WERI-Rb-1 (cell line): Measurements from ENCODE around the gene TMEM239.

Source experiments
- DNase-seq: peaks from one replicate; pipeline ENCODE4 v3.0.0-alpha.2; 2020
- H3K27ac ChIP-seq: fragments of 250-450 bp; sonication (Bioruptor Pico); 2 replicates; pipeline ENCODE4 v1.5.1; 2020; ENCODE audit warnings: mild to moderate bottlenecking, moderate library complexity
- H3K27me3 ChIP-seq: fragments of 250-450 bp; sonication (Bioruptor Pico); 2 replicates; pipeline ENCODE4 v1.5.1; 2021; ENCODE audit warnings: mild to moderate bottlenecking, low read depth, moderate library complexity; ENCODE audit not compliant: insufficient read depth, severe bottlenecking
- H3K36me3 ChIP-seq: fragments of 250-450 bp; sonication (Bioruptor Pico); 2 replicates; pipeline ENCODE4 v1.5.1; 2020; ENCODE audit warnings: mild to moderate bottlenecking, moderate library complexity
- H3K4me3 ChIP-seq: 2 replicates; pipeline ENCODE4 v1.5.1; 2011; ENCODE audit warnings: low read depth, mild to moderate bottlenecking, control low read depth, low read length
- H3K9me3 ChIP-seq: fragments of 250-450 bp; sonication (Bioruptor Pico); 2 replicates; pipeline ENCODE4 v1.5.1; 2021; ENCODE audit warnings: mild to moderate bottlenecking, moderate library complexity; ENCODE audit not compliant: severe bottlenecking
- TF ChIP-seq, protein P1 (sequence below): IDR thresholded peaks from 2 replicates; pipeline ENCODE4 v1.5.1; 2011; ENCODE audit warnings: low read depth, mild to moderate bottlenecking, control low read depth, inconsistent platforms, low read length

The TMEM239 gene

DNA sequence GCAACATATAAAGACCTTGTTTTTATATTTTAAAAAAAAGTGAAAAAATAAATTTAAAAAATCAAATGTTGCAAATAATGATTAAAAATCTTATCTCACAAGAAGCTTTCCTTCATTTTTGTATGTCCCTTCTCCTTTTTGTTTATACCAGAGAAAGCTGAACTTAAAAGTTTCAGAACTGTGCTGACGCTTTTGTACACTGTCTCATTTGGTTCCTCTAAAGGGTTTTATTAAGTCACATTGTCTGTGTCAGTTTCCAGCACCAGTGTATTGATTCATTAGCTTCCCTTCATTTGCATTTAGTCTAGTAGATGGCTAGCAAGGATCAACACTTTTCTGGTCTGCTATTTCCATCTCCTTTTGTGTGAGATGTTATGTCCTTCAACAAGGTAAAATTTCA, 17.6 kb downstream of the TMEM239 start:
- no peak overlapping the region for H3K27ac ChIP-seq

DNA sequence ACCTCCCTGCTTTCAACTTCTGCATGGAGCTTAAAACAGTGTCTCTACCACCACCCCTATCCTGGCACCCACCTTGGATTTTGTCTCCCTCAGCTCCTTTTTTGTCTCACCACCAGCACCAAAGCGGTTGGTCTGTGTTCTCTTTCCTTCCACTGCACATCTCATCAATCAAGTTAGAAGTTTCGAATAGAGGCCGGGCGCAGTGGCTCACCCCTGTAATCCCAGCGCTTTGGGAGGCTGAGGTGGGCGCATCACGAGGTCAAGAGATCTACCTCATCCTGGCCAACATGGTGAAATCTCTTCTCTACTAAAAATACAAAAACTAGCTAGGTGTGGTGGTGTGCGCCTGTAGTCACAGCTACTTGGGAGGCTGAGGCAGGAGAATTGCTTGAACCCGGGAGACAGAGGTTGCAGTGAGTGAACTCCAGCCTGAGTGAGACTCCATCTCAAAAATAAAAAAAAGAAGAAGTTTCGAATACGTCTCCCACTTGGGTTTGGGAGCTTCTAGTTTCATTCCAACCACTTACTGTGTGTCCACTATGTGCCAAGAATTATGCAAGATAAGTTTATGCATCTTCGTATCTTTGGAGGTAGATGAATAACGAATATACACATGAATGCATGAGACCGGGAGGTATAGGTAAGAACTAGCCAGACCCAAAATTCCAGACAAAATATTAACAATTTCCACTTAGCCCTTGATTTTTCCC, 18.4 kb downstream of the TMEM239 start:
- TF ChIP-seq, protein P1, sequence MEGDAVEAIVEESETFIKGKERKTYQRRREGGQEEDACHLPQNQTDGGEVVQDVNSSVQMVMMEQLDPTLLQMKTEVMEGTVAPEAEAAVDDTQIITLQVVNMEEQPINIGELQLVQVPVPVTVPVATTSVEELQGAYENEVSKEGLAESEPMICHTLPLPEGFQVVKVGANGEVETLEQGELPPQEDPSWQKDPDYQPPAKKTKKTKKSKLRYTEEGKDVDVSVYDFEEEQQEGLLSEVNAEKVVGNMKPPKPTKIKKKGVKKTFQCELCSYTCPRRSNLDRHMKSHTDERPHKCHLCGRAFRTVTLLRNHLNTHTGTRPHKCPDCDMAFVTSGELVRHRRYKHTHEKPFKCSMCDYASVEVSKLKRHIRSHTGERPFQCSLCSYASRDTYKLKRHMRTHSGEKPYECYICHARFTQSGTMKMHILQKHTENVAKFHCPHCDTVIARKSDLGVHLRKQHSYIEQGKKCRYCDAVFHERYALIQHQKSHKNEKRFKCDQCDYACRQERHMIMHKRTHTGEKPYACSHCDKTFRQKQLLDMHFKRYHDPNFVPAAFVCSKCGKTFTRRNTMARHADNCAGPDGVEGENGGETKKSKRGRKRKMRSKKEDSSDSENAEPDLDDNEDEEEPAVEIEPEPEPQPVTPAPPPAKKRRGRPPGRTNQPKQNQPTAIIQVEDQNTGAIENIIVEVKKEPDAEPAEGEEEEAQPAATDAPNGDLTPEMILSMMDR: no peak
- no peak overlapping the region for H3K4me3 ChIP-seq
- H3K27me3 ChIP-seq: no peaks in the 10 kb centered on the region
- H3K27ac ChIP-seq: no peak overlapping the region
- peaks cover 27% of the 10 kb centered on the region for H3K36me3 ChIP-seq
- no peaks in the 10 kb centered on the region for H3K9me3 ChIP-seq
- DNase-seq: no peak

More for the DNA sequence above, 17.6 kb downstream of the TMEM239 start:
- Histone ChIP-seq H3K4me3 (no peak overlapping the region), H3K36me3 (peaks cover 27% of the 10 kb centered on the region), H3K9me3 (no peaks in the 10 kb centered on the region), H3K27me3 (no peaks in the 10 kb centered on the region)
- DNase-seq: no peak
- TF ChIP-seq, protein P1: no peak

DNA sequence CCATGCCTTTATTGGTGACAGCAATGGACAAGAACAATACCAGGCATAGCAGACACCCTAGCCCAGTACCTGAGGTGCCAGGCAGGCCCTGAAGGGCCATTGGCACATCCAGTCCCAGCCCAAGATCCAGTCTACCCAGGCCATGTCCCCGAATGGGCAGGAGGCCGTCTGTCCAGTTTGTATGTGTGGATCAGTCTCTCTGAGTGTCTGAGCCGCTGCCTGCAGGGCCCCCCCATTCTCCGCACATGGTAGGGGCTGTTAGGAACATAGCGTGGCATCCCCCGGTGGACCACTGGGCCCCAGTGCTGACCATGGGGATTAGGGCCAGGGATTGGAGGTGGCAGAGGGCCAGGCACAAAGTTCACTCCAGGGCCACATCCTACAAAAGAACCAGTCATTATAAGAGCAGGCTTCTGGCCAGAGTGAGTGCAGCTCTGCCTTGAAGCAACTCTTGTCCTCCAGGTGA, 19.2 kb downstream of the TMEM239 start:
- Histone ChIP-seq H3K9me3 (no peaks in the 10 kb centered on the region), H3K27me3 (no peaks in the 10 kb centered on the region)

DNA sequence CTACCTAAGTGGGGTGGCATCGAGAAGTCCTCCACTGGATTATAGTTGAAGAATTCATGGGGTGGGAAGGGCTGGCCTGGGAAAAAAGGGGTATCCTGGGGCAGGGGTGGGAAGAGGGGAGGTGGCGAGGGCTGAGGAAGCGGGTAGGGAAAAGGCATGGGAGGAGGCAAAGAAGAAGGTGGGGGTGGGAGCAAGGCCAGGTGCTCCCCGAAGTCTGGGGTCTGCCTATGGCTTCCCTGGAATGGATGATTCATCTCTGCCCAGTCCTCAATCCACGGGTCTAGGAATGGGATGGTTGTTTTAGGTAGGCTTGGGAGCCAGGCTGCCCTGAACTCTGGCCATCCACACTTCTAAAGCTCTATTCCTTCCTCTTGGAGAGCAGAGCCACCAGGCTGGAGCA, 19.9 kb downstream of the TMEM239 start:
- Histone ChIP-seq H3K4me3 (no peak overlapping the region), H3K27ac (no peak overlapping the region), H3K9me3 (no peaks in the 10 kb centered on the region), H3K27me3 (no peaks in the 10 kb centered on the region), H3K36me3 (peaks cover 27% of the 10 kb centered on the region)
- TF ChIP-seq, protein P1: no peak
- no peak for DNase-seq

More for the DNA sequence above, 19.2 kb downstream of the TMEM239 start:
- no peak for DNase-seq
- TF ChIP-seq, protein P1: no peak
- H3K4me3 ChIP-seq: no peak overlapping the region
- peaks cover 27% of the 10 kb centered on the region for H3K36me3 ChIP-seq
- H3K27ac ChIP-seq: no peak overlapping the region

DNA sequence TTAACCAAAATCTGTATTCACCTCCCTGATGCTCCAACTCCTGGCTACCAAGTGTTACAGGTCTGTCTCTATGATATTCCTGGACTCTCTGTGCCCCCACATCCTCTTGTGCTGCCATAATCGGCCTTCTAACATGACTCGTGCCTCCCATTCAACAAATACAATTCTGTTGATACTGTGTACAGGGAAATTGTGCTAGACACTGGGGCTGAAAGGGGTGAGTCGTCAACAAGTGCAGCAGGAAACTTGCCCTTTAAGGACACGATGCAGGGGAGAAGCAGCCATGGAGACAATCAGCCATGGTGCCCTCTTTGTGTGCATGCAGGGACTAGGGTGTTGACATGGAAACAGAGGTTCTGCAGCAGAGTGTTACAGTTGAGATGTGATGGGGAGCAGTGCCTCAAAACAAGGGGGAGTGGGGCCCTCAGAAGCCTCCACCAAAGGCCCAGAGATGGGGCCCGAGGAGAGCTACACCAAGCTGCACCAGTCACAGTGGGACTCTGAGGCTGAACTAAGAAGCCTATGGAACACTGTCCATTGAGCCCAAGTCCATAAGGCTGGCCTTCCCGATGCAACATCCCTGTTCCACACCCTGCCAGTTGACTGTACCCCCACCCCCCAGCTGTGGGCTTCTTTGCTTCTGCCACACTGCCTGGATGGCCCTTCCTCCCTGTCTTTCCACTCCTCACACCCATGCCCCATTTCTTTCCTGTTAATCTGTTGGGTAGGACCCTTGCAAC, 21.2 kb downstream of the TMEM239 start:
- DNase-seq: no peak
- no peaks in the 10 kb centered on the region for H3K27me3 ChIP-seq
- no peak overlapping the region for H3K4me3 ChIP-seq
- no peaks in the 10 kb centered on the region for H3K9me3 ChIP-seq
- H3K27ac ChIP-seq: no peak overlapping the region
- TF ChIP-seq, protein P1: no peak
- H3K36me3 ChIP-seq: peaks cover 27% of the 10 kb centered on the region
